A673 (cell line): Measurements from ENCODE around the gene GDF10. TPM values are rescaled to one million over a fixed set of nuclear protein-coding genes. Genes with fewer than 3 reads are reported as not detected.

Experiments
- BruUV-seq: library from RNA; stranded (reverse); fragments of 400-500 nt; replicated peaks from 2 replicates; lab custom pipeline; 2021; lab: Mats Ljungman, UMichigan
- CTCF ChIA-PET: fragments of 300-600 bp; sonication (Branson Sonifier 250); formaldehyde crosslinking; loops from one replicate; lab custom pipeline; 2022; ENCODE audit warnings: antibody characterized with exemption; lab: Charles Lee
- POLR2A ChIA-PET: fragments of 300-600 bp; sonication (Branson Sonifier 250); formaldehyde crosslinking; loops from one replicate; lab custom pipeline; 2022; ENCODE audit warnings: antibody characterized with exemption; ENCODE audit not compliant: low non-redundant PET; lab: Charles Lee
- DNase-seq: peaks from one replicate; pipeline ENCODE4 v3.0.0-alpha.2; 2015; ENCODE audit warnings: low spot score
- H3K27ac ChIP-seq: fragments of 200-600 bp; sonication (generic); 2 replicates; pipeline ENCODE4 v1.5.1; 2016; ENCODE audit warnings: mixed run types, low read depth, mild to moderate bottlenecking, mixed read lengths, antibody characterized with exemption, low read length; ENCODE audit not compliant: poor library complexity, severe bottlenecking
- H3K27me3 ChIP-seq: fragments of 200-600 bp; sonication (generic); replicated peaks from 2 replicates; pipeline ENCODE4 v1.6.1; 2017; ENCODE audit warnings: mixed run types, low read depth, mild to moderate bottlenecking, mixed read lengths, antibody characterized with exemption, low read length; ENCODE audit not compliant: insufficient read depth, poor library complexity
- H3K36me3 ChIP-seq: fragments of 200-600 bp; sonication (generic); 2 replicates; pipeline ENCODE4 v1.6.1; 2016; ENCODE audit warnings: mixed run types, mild to moderate bottlenecking, mixed read lengths, antibody characterized with exemption, low read length; ENCODE audit not compliant: insufficient read depth, poor library complexity, severe bottlenecking
- H3K4me1 ChIP-seq: fragments of 200-600 bp; sonication (generic); 2 replicates; pipeline ENCODE4 v1.6.1; 2017; ENCODE audit warnings: mixed run types, mild to moderate bottlenecking, mixed read lengths, antibody characterized with exemption, low read length; ENCODE audit not compliant: insufficient read depth, poor library complexity, severe bottlenecking
- H3K4me3 ChIP-seq: fragments of 200-600 bp; sonication (generic); 2 replicates; pipeline ENCODE4 v1.5.1; 2016; ENCODE audit warnings: low read depth, mixed run types, mild to moderate bottlenecking, mixed read lengths, low read length; ENCODE audit not compliant: poor library complexity, severe bottlenecking
- H3K9me3 ChIP-seq: fragments of 200-600 bp; sonication (generic); 2 replicates; pipeline ENCODE4 v1.6.1; 2016; ENCODE audit warnings: mixed run types, low read depth, mild to moderate bottlenecking, mixed read lengths, antibody characterized with exemption, low read length; ENCODE audit not compliant: poor library complexity, severe bottlenecking
- CTCF ChIP-seq: fragments of 300-800, 200-600 bp; sonication (generic); conservative IDR thresholded peaks from 2 replicates; pipeline ENCODE4 v1.5.1; 2017; ENCODE audit warnings: low read depth, mild to moderate bottlenecking, antibody characterized with exemption, low read length, moderate library complexity, mixed read lengths
- EZH2 ChIP-seq: fragments of 200-600 bp; sonication (generic); IDR thresholded peaks from 2 replicates; pipeline ENCODE4 v1.6.1; 2017; ENCODE audit warnings: borderline replicate concordance, low read depth, mild to moderate bottlenecking, mixed read lengths, antibody characterized with exemption, low read length; ENCODE audit not compliant: poor library complexity, severe bottlenecking
- intact Hi-C: fragments of 100-400 bp; cut with micrococcal nuclease; formaldehyde crosslinking; loops from one replicate; pipeline ENCODE4 v1.10.0; 2022; ENCODE audit not compliant: unreplicated experiment
- total RNA-seq: library from RNA; stranded (reverse); gene quantifications from 2 replicates; pipeline ENCODE4 v1.2.3, GENCODE V29; 2021

GDF10 gene
- total RNA-seq, 1 experiment from 2014 or later, result 0.45 TPM

DNA sequence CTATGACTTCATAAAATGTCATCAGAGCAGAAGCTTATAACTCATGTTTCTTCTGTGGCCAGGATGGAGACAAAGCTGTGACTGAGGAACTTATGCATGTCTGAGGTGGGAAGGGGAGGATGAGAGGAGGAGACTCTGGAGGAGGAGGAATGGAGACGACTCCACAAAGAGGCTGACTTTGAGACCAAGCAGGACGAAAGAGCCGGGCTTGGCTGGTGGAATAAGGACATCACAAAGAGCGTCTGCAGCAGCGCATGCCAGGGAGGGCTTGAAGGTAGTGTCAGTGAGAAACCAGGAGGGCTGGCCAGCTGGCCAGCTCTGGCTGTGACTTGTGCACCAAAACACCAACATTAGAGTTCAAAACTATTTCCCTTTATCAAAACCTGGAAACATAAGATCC, 16.1 kb downstream of the GDF10 start:
- intact Hi-C loops, result loop anchor here (10.0 kb wide), 1 partner anchor 59 kb away; no protein-coding TSS in a partner anchor
- BruUV-seq, result no TSS peak
- ChIA-PET POLR2A (no interaction called here), CTCF (no interaction called here)
- no peaks in the 10 kb centered on the region for H3K9me3 ChIP-seq
- no peak overlapping the region for H3K4me3 ChIP-seq
- no peak overlapping the region for H3K27ac ChIP-seq
- no peaks in the 10 kb centered on the region for H3K4me1 ChIP-seq
- TF ChIP-seq CTCF, result no peak
- H3K27me3 ChIP-seq, result no peaks in the 10 kb centered on the region
- no peaks in the 10 kb centered on the region for H3K36me3 ChIP-seq
- no peak for DNase-seq

- H3K27me3 ChIP-seq, result no peaks in the 10 kb centered on the region
- no TSS peak for BruUV-seq
- H3K9me3 ChIP-seq, result no peaks in the 10 kb centered on the region
- H3K4me1 ChIP-seq, result no peaks in the 10 kb centered on the region
- H3K27ac ChIP-seq, result no peak overlapping the region
- TF ChIP-seq EZH2, result no peak
- TF ChIP-seq CTCF, result no peak
- ChIA-PET POLR2A (no interaction called here), CTCF (no interaction called here)
- intact Hi-C loops, result loop anchor here (10.0 kb wide), 1 partner anchor 58 kb away; no protein-coding TSS in a partner anchor
- H3K36me3 ChIP-seq, result no peaks in the 10 kb centered on the region
- H3K4me3 ChIP-seq, result no peak overlapping the region
- no peak for DNase-seq
Measured at GRCh38 chr10:47317251-47317650, 17.3 kb downstream of the GDF10 start.

DNA sequence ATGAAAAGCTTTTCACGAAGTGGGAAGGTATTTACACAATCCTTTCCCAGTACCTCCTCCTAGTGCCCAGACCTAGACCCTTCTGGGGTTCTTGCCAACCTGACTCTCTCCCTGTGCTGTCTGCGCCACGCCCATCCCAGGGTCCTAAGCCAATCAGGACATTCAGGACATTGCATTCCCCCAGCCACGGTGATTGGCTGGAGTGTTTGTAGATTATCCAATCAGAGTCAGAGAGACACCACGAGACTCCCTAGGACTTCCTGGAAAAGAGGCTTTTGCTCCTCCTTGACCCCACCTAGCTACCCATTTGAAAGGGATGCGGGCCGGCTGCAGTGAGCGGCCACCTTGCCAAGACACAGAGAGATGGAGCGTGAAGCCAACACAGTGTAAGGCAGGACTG, 18.7 kb downstream of the GDF10 start:
- Histone ChIP-seq H3K4me3 (no peak overlapping the region), H3K27ac (no peak overlapping the region), H3K27me3 (no peaks in the 10 kb centered on the region), H3K36me3 (no peaks in the 10 kb centered on the region), H3K9me3 (no peaks in the 10 kb centered on the region), H3K4me1 (no peaks in the 10 kb centered on the region)
- DNase-seq, result peak; percentile 41
- ChIA-PET POLR2A (no interaction called here), CTCF (no interaction called here)
- TF ChIP-seq CTCF (no peak), EZH2 (no peak)
- intact Hi-C loops, result loop anchor here (10.0 kb wide), 1 partner anchor 56 kb away; no protein-coding TSS in a partner anchor
- BruUV-seq, result no TSS peak
